ENCODE results near the gene GIGYF2. TPM values are rescaled to one million over a fixed set of nuclear protein-coding genes. Genes with fewer than 3 reads are reported as not detected.

GIGYF2 gene
- total and polyA plus RNA-seq, 2 of the 13 experiments (the other 11 are each of a cell fraction or from before 2014, with no cell fraction given) = 44.9 to 73.5 TPM

DNA sequence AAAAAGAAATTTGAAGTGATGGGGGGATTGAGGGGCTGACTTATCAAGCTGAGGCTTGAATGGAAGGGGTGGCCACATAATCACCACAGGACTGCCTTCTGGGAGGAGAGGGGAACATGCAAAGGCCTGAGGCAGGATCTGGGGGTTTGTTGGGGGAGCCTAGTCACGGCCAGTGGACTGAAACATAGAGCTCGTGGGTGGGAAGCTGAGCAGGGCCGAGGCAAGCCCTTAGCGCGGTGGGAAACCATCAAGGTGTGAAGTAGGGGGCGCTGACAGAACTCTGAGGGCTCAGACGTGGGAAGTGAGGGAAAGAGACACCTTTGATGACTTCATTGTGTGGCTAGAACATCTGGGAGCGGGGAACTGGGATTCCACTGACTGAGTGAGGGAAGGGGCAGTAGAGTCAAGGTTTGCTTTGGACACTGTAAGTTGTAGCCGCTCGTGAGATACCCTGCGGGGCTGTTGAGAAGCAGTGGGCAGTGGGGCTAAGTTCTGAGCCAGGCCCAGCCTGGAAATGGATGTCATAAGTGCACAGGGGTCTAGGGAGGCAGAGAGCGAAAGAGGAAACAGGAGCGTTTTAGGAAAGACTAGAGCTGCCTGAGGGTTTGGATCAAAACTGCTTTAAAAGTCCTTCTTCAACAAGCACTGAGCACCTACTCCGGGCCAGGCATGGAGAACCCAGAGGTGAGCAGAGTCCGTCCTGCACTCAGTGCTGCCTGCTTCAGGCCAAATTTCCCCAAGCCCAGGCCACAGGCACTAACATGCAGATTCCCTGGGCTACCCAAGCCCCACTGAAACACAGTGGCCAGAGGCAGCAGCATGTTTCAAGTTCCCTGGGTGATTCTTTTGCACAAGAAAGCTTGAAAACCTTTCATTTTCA, 172.2 kb downstream of the GIGYF2 start (continued):
- TF ChIP-seq, protein P1, sequence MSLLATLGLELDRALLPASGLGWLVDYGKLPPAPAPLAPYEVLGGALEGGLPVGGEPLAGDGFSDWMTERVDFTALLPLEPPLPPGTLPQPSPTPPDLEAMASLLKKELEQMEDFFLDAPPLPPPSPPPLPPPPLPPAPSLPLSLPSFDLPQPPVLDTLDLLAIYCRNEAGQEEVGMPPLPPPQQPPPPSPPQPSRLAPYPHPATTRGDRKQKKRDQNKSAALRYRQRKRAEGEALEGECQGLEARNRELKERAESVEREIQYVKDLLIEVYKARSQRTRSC (CRISPR knock-in tag; IDR thresholded peaks at IDR 0.05; ENCODE audit: low read depth) = no peak
- TF ChIP-seq, protein P2, sequence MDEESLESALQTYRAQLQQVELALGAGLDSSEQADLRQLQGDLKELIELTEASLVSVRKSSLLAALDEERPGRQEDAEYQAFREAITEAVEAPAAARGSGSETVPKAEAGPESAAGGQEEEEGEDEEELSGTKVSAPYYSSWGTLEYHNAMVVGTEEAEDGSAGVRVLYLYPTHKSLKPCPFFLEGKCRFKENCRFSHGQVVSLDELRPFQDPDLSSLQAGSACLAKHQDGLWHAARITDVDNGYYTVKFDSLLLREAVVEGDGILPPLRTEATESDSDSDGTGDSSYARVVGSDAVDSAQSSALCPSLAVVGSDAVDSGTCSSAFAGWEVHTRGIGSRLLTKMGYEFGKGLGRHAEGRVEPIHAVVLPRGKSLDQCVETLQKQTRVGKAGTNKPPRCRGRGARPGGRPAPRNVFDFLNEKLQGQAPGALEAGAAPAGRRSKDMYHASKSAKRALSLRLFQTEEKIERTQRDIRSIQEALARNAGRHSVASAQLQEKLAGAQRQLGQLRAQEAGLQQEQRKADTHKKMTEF (CRISPR knock-in tag; IDR thresholded peaks at IDR 0.05) = 0 out of 2 replicates have a peak, but pooled peaks have one; percentile 51
- TF ChIP-seq ZBTB46 (CRISPR knock-in tag; IDR thresholded peaks at IDR 0.05; ENCODE audit: borderline replicate concordance) = no peak
- TF ChIP-seq ARID5B (CRISPR knock-in tag; IDR thresholded peaks at IDR 0.05) = no peak
- TF ChIP-seq MYC (CRISPR knock-in tag; IDR thresholded peaks at IDR 0.05; ENCODE audit: borderline replicate concordance) = peak; percentile 20; the same call in 1 of the 2 replicates
- TF ChIP-seq ZNF44 (CRISPR knock-in tag; IDR thresholded peaks at IDR 0.05) = no peak; the same call in 1 of the 2 replicates
- no peak for TF ChIP-seq ZBTB43 (CRISPR knock-in tag; conservative IDR thresholded peaks at IDR 0.05)
- TF ChIP-seq ZNF615 (CRISPR knock-in tag; IDR thresholded peaks at IDR 0.05; ENCODE audit: borderline replicate concordance) = no peak
- 0 out of 2 replicates have a peak, but pooled peaks have one; percentile 10 for TF ChIP-seq HNF4A (CRISPR knock-in tag; IDR thresholded peaks at IDR 0.05)
- no peak for TF ChIP-seq ZHX1 (CRISPR knock-in tag; IDR thresholded peaks at IDR 0.05; ENCODE audit: low read depth)
- no peak for TF ChIP-seq SP4 (CRISPR knock-in tag; IDR thresholded peaks at IDR 0.05)
- TF ChIP-seq, protein P3, sequence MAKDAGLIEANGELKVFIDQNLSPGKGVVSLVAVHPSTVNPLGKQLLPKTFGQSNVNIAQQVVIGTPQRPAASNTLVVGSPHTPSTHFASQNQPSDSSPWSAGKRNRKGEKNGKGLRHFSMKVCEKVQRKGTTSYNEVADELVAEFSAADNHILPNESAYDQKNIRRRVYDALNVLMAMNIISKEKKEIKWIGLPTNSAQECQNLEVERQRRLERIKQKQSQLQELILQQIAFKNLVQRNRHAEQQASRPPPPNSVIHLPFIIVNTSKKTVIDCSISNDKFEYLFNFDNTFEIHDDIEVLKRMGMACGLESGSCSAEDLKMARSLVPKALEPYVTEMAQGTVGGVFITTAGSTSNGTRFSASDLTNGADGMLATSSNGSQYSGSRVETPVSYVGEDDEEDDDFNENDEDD (CRISPR knock-in tag; IDR thresholded peaks at IDR 0.05; ENCODE audit: borderline replicate concordance) = peak; percentile 11; the same call in 1 of the 2 replicates
- no peak for TF ChIP-seq ZNF235 (CRISPR knock-in tag; IDR thresholded peaks at IDR 0.05; ENCODE audit: borderline replicate concordance)
